HG03060 (cell line): ENCODE results near the gene NELL1.

Source experiments
- ATAC-seq: cut with Tn5 transposase; IDR thresholded peaks from one replicate; pipeline ENCODE4 v1.9.1; 2021; ENCODE audit warnings: low read depth, moderate number of reproducible peaks; ENCODE audit not compliant: unreplicated experiment

Gene NELL1

GRCh38 chr11:21398195-21398594 is 728.8 kb downstream of the NELL1 start:
- no peak for ATAC-seq

GRCh38 chr11:21401496-21401895 is 732.1 kb downstream of the NELL1 start:
- ATAC-seq, result no peak

- no peak for ATAC-seq
Measured at GRCh38 chr11:21402274-21402673, 732.9 kb downstream of the NELL1 start.

- no peak for ATAC-seq
Measured at GRCh38 chr11:21403069-21403468, 733.7 kb downstream of the NELL1 start.

- no peak for ATAC-seq
Measured at GRCh38 chr11:21405422-21405821, 736.0 kb downstream of the NELL1 start.

- ATAC-seq, result no peak
Measured at GRCh38 chr11:21410513-21410912, 741.1 kb downstream of the NELL1 start.

GRCh38 chr11:21411104-21411503 is 741.7 kb downstream of the NELL1 start:
- ATAC-seq, result no peak

GRCh38 chr11:21411597-21411996 is 742.2 kb downstream of the NELL1 start:
- no peak for ATAC-seq

GRCh38 chr11:21412652-21413383 is 743.4 kb downstream of the NELL1 start:
- no peak for ATAC-seq

- no peak for ATAC-seq
Measured at GRCh38 chr11:21414953-21415352, 745.6 kb downstream of the NELL1 start.

GRCh38 chr11:21415606-21416005 is 746.2 kb downstream of the NELL1 start:
- no peak for ATAC-seq

GRCh38 chr11:21421711-21422329 is 752.4 kb downstream of the NELL1 start:
- ATAC-seq, result no peak

- ATAC-seq, result no peak
Measured at GRCh38 chr11:21426931-21427330, 757.5 kb downstream of the NELL1 start.

GRCh38 chr11:21427726-21428125 is 758.3 kb downstream of the NELL1 start:
- no peak for ATAC-seq

GRCh38 chr11:21428796-21429195 is 759.4 kb downstream of the NELL1 start:
- ATAC-seq, result no peak

GRCh38 chr11:21429401-21429800 is 760.0 kb downstream of the NELL1 start:
- ATAC-seq, result no peak

- no peak for ATAC-seq
Measured at GRCh38 chr11:21430537-21430936, 761.2 kb downstream of the NELL1 start.

GRCh38 chr11:21446939-21447590 is 777.7 kb downstream of the NELL1 start:
- ATAC-seq, result no peak

GRCh38 chr11:21447871-21448270 is 778.5 kb downstream of the NELL1 start:
- no peak for ATAC-seq

- no peak for ATAC-seq
Measured at GRCh38 chr11:21456186-21456585, 786.8 kb downstream of the NELL1 start.

GRCh38 chr11:21460082-21460481 is 790.7 kb downstream of the NELL1 start:
- ATAC-seq, result no peak

- no peak for ATAC-seq
Measured at GRCh38 chr11:21461701-21462100, 792.3 kb downstream of the NELL1 start.
